RWPE2 (cell line): Measurements from ENCODE around the gene SLC39A1.
"Not testable (repeated sequence)": the region's sequence is repeated elsewhere in the genome, so short reads cannot be mapped to it uniquely, and the experiment has no call there.

Experiments used
- ATAC-seq: fragments of 200-7000 bp; cut with Tn5 transposase; 3 replicates; pipeline ENCODE4 v1.9.1; 2021; ENCODE audit warnings: low read depth
- DNase-seq: peaks from one replicate; pipeline ENCODE4 v3.0.0-alpha.2; 2020; ENCODE audit warnings: low spot score
- H3K27ac ChIP-seq: fragments of 450-650 bp; 2 replicates; pipeline ENCODE4 v1.5.1; 2017; ENCODE audit warnings: mild to moderate bottlenecking; ENCODE audit not compliant: poor library complexity, severe bottlenecking
- H3K27me3 ChIP-seq: fragments of 250-450 bp; sonication (Bioruptor Pico); 2 replicates; pipeline ENCODE4 v1.5.1; 2021; ENCODE audit warnings: mild to moderate bottlenecking, moderate library complexity; ENCODE audit not compliant: insufficient read depth, poor library complexity, severe bottlenecking
- H3K36me3 ChIP-seq: fragments of 250-450 bp; sonication (Bioruptor Pico); 2 replicates; pipeline ENCODE4 v1.5.1; 2020; ENCODE audit warnings: low read depth, mild to moderate bottlenecking, moderate library complexity
- H3K4me1 ChIP-seq: fragments of 250-450 bp; sonication (Bioruptor Pico); 2 replicates; pipeline ENCODE4 v1.5.1; 2021; ENCODE audit warnings: mild to moderate bottlenecking, moderate library complexity; ENCODE audit not compliant: insufficient read depth, poor library complexity, severe bottlenecking
- H3K4me3 ChIP-seq: fragments of 250-450 bp; sonication (Bioruptor Pico); 2 replicates; pipeline ENCODE4 v1.5.1; 2021; ENCODE audit warnings: mild to moderate bottlenecking, moderate library complexity; ENCODE audit not compliant: severe bottlenecking
- H3K9me3 ChIP-seq: fragments of 250-450 bp; sonication (Bioruptor Pico); 2 replicates; pipeline ENCODE4 v1.5.1; 2021; ENCODE audit warnings: mild to moderate bottlenecking, moderate library complexity; ENCODE audit not compliant: severe bottlenecking
- TF ChIP-seq, protein P1 (sequence below): fragments of 450-650 bp; IDR thresholded peaks from one replicate; pipeline ENCODE4 v1.5.1; 2017; ENCODE audit warnings: mild to moderate bottlenecking, moderate library complexity; ENCODE audit not compliant: poor library complexity, severe bottlenecking

SLC39A1 gene, protein sequence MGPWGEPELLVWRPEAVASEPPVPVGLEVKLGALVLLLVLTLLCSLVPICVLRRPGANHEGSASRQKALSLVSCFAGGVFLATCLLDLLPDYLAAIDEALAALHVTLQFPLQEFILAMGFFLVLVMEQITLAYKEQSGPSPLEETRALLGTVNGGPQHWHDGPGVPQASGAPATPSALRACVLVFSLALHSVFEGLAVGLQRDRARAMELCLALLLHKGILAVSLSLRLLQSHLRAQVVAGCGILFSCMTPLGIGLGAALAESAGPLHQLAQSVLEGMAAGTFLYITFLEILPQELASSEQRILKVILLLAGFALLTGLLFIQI

DNA sequence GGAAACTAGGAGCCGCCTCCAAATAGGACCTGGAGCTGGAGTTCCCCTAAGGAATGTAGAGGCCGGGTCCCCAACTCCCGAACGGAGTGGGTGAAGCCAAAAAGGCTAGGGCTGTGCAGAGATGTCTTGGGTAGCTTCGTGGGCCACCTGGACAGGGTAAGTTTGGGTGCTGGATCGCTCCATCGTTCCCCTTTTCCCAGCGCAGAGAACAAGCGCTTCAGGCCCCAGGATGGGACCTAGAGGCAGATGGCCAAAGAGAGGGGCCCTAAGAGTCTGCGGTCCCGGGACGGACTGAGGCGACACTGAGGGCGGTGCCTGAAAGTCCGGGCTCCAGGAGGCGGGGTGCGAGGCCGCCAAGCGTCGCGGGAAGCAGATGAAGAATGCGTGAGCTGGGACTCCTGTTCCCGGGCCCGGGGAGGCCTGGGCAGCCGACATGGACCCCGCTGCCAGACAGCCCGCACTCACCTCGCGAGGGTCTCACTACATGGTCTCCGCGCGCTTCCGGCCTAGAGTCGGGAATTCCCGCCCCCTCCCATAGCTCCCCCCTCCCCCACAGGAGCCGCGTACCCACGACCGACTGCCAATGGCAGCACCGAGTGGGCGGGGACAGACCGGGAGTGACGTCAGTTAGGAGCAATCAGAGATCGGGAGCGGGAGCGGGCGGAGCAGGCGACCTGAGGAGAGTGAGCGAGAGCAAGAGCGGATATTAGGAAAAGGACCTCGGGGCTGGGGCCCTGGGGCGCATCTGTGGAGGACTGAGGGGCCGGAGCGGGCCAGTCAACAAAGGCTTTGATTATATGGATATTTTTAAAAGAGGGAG lies at the start of gene SLC39A1:
Gene SLC39A1, minus strand, starts transcription at position 508 of the 820 bp plus-strand sequence. CDS start 822 bp downstream, outside the sequence.
- TF ChIP-seq, protein P1, sequence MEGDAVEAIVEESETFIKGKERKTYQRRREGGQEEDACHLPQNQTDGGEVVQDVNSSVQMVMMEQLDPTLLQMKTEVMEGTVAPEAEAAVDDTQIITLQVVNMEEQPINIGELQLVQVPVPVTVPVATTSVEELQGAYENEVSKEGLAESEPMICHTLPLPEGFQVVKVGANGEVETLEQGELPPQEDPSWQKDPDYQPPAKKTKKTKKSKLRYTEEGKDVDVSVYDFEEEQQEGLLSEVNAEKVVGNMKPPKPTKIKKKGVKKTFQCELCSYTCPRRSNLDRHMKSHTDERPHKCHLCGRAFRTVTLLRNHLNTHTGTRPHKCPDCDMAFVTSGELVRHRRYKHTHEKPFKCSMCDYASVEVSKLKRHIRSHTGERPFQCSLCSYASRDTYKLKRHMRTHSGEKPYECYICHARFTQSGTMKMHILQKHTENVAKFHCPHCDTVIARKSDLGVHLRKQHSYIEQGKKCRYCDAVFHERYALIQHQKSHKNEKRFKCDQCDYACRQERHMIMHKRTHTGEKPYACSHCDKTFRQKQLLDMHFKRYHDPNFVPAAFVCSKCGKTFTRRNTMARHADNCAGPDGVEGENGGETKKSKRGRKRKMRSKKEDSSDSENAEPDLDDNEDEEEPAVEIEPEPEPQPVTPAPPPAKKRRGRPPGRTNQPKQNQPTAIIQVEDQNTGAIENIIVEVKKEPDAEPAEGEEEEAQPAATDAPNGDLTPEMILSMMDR, result no peak
- Histone ChIP-seq H3K27ac (peak within 1 kb of the TSS; percentile 92), H3K27me3 (no peaks in the 10 kb centered on the region), H3K36me3 (peaks cover 18% of the 10 kb centered on the region), H3K4me3 (peak within 1 kb of the TSS; percentile 54), H3K9me3 (no peaks in the 10 kb centered on the region), H3K4me1 (peaks cover 11% of the 10 kb centered on the region)
- peak; percentile 52 for ATAC-seq
- peak; percentile 99 for DNase-seq

DNA sequence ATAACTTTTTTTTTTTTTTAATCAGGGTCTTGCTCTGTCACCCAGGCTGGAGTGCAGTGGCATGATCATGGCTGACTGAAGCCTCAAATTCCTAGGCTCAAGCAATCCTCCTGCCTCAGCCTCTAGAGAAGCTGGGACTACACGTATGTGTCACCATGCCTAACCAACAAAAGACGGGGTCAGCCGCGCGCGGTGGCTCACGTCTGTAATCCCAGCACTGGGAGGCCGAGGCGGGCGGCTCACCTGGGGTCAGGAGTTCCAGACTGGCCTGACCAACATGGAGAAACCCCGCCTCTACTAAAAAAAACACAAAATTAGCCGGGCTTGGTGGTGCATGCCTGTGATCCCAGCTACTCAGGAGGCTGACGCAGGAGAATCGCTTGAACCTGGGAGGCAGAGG lies 49.2 kb upstream of the SLC39A1 start:
- H3K27me3 ChIP-seq, H3K4me1 ChIP-seq, H3K4me3 ChIP-seq, H3K9me3 ChIP-seq, H3K27ac ChIP-seq, H3K36me3 ChIP-seq, DNase-seq, ATAC-seq: not testable (repeated sequence)

DNA sequence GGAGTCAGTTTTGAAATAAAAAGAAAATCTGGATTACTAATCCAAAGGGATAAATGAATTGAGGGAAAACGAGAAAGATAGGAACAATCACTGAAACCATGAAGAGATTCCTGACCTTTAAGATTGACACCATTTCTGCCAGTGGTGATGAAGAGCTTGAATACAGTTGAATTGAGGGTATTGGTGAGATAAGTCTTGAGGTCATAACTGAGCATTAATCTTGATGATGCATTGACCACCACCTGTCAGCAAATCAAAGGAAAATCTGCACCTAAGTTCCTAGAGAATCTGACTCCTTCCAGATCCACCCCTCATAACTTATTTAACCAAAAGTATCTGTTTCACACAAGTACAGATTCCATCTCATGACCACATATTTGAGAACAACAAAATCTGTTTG lies 48.8 kb upstream of the SLC39A1 start:
- no peak overlapping the region for H3K27ac ChIP-seq
- no peaks in the 10 kb centered on the region for H3K27me3 ChIP-seq
- DNase-seq (no peak), ATAC-seq (no peak)
- no peak overlapping the region for H3K4me3 ChIP-seq
- H3K4me1 ChIP-seq, result no peaks in the 10 kb centered on the region
- no peaks in the 10 kb centered on the region for H3K36me3 ChIP-seq
- no peaks in the 10 kb centered on the region for H3K9me3 ChIP-seq
- TF ChIP-seq, protein P1, result no peak

DNA sequence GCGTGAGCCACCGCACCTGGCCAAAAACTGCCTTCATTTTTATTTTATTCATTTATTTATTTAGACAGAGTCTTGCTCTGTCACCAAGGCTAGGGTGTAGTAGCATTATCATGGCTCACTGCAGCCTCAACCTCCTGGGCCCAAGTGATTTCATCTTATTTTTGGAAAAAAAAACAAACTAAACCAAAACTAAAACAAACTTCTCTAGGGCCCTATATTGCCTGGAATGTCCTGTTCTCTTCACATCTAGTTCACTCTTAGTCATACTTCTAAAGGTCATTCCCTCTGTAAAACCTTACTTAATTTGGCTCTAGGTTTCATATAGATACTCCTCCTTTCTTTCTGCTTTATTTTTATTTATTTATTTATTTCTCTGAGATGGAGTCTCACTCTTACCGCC lies 42.8 kb upstream of the SLC39A1 start:
- no peaks in the 10 kb centered on the region for H3K4me1 ChIP-seq
- ATAC-seq (no peak), DNase-seq (no peak)
- no peaks in the 10 kb centered on the region for H3K9me3 ChIP-seq
- H3K4me3 ChIP-seq, result no peak overlapping the region
- no peaks in the 10 kb centered on the region for H3K36me3 ChIP-seq
- no peaks in the 10 kb centered on the region for H3K27me3 ChIP-seq
- H3K27ac ChIP-seq, result no peak overlapping the region
- TF ChIP-seq, protein P1, result no peak

DNA sequence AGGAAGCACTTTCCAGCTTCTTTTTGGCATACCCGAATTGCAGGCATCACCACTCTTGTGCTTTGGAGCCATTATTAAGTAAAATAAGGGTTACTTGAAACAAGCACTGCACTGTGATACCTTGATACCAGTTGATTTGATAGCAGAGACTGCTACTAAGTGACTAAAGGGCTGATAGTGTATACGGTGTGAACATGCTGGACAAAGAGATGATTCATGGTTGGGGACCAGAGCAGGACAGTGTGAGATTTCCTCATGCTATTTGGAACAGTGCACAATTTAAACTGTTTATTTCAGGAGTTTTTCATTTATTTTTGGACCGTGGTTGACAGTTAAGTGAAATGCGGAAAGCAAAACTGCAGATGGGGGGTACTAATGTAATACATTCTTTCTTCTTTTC lies 37.1 kb upstream of the SLC39A1 start:
- Histone ChIP-seq H3K27ac (no peak overlapping the region), H3K27me3 (no peaks in the 10 kb centered on the region), H3K4me1 (no peaks in the 10 kb centered on the region), H3K36me3 (0 out of 2 replicates have a peak, but pooled peaks cover 3% of the 10 kb centered on the region), H3K9me3 (no peaks in the 10 kb centered on the region), H3K4me3 (no peak overlapping the region)
- TF ChIP-seq, protein P1, result no peak
- no peak for ATAC-seq
- no peak for DNase-seq

DNA sequence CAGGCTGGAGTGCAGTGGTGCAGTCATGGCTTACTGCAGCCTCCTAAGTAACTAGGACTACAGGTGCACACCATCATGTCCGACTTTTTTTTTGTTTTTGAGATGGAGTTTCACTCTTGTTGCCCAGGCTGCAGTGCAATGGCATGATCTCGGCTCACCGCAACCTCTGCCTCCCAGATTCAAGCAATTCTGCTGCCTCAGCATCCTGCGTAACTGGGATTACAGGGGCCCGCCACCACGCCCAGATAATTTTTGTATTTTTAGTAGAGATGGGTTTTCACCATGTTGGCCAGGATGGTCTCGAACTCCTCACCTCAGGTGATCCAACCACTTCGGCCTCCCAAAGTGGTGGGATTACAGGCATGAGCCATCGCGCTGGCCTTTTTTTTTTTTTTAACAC lies 33.5 kb upstream of the SLC39A1 start:
- H3K27me3 ChIP-seq, H3K4me3 ChIP-seq, H3K4me1 ChIP-seq, DNase-seq, H3K27ac ChIP-seq, ATAC-seq, H3K9me3 ChIP-seq: not testable (repeated sequence)
- peaks cover 35% of the 10 kb centered on the region for H3K36me3 ChIP-seq
